Caco-2 (cell line): ENCODE results near the gene FKBP1B. TPM values are rescaled to one million over a fixed set of nuclear protein-coding genes. Genes with fewer than 3 reads are reported as not detected.

Experiments
- BruUV-seq: library from RNA; stranded (reverse); fragments of 400-500 nt; replicated peaks from 2 replicates; lab custom pipeline; 2021; lab: Mats Ljungman, UMichigan
- CTCF ChIA-PET: fragments of 300-600 bp; sonication (Branson Sonifier 250); formaldehyde crosslinking; loops from one replicate; lab custom pipeline; 2022; ENCODE audit warnings: antibody characterized with exemption; lab: Charles Lee
- POLR2A ChIA-PET: fragments of 300-600 bp; sonication (Branson Sonifier 250); formaldehyde crosslinking; loops from one replicate; lab custom pipeline; 2022; ENCODE audit warnings: antibody characterized with exemption; lab: Charles Lee
- DNase-seq, 2 experiments: peaks; one replicate each; pipeline versions ENCODE4 v3.0.0 to v3.0.0-alpha.2; 2020 to 2022
- H3K27me3 ChIP-seq: replicated peaks from 2 replicates; pipeline ENCODE4 v1.6.0; 2011; ENCODE audit warnings: low read length; ENCODE audit not compliant: control insufficient read depth, insufficient read depth
- H3K36me3 ChIP-seq: 2 replicates; pipeline ENCODE4 v1.5.1; 2011; ENCODE audit warnings: low read length; ENCODE audit not compliant: control insufficient read depth, insufficient read depth
- H3K4me1 ChIP-seq: fragments of 250-450 bp; sonication (Bioruptor Pico); 2 replicates; pipeline ENCODE4 v1.5.1; 2020; ENCODE audit warnings: mild to moderate bottlenecking
- H3K4me3 ChIP-seq: 2 replicates; pipeline ENCODE4 v1.5.1; 2011; ENCODE audit warnings: low read depth, mild to moderate bottlenecking, control low read depth, low read length
- H3K9me3 ChIP-seq: fragments of 250-450 bp; sonication (Bioruptor Pico); 2 replicates; pipeline ENCODE4 v1.5.1; 2020; ENCODE audit warnings: mild to moderate bottlenecking, moderate library complexity
- H3K27ac Mint-ChIP-seq: one replicate; pipeline ENCODE4 v1.8.0; 2022; ENCODE audit warnings: mixed read lengths; ENCODE audit not compliant: unreplicated experiment
- H3K27me3 Mint-ChIP-seq: one replicate; pipeline ENCODE4 v1.8.0; 2022; ENCODE audit warnings: mixed read lengths; ENCODE audit not compliant: insufficient read depth, unreplicated experiment
- H3K36me3 Mint-ChIP-seq: one replicate; pipeline ENCODE4 v1.8.0; 2022; ENCODE audit warnings: mild to moderate bottlenecking, mixed read lengths; ENCODE audit not compliant: insufficient read depth, unreplicated experiment
- H3K4me1 Mint-ChIP-seq: one replicate; pipeline ENCODE4 v1.8.0; 2022; ENCODE audit warnings: low read depth, mixed read lengths; ENCODE audit not compliant: unreplicated experiment
- H3K4me3 Mint-ChIP-seq: one replicate; pipeline ENCODE4 v1.8.0; 2022; ENCODE audit warnings: mild to moderate bottlenecking, moderate library complexity, mixed read lengths; ENCODE audit not compliant: unreplicated experiment
- H3K9me3 Mint-ChIP-seq: one replicate; pipeline ENCODE4 v1.8.0; 2022; ENCODE audit warnings: mixed read lengths; ENCODE audit not compliant: unreplicated experiment
- CTCF ChIP-seq, 2 experiments: fragments of 200-600 bp in 1 of 2; IDR thresholded peaks; 1 replicate in 1 of 2; 2 replicates in 1 of 2; pipeline versions ENCODE4 v1.5.1 to v1.8.0; 2011 to 2022; ENCODE audit warnings: antibody characterized with exemption in 1 of 2, control low read depth in 1 of 2, inconsistent platforms in 1 of 2, low read depth in 1 of 2, low read length in 1 of 2, mild to moderate bottlenecking in 1 of 2, moderate library complexity in 1 of 2; ENCODE audit not compliant: insufficient read depth in 1 of 2, severe bottlenecking in 1 of 2, unreplicated experiment in 1 of 2
- intact Hi-C: fragments of 100-400 bp; cut with micrococcal nuclease; formaldehyde crosslinking; loops from one replicate; pipeline ENCODE4 v1.10.0; 2022; ENCODE audit not compliant: unreplicated experiment
- total RNA-seq: library from RNA; stranded (reverse); gene quantifications from 2 replicates; pipeline ENCODE4 v1.2.3, GENCODE V29; 2022

Gene FKBP1B
- total RNA-seq, 1 experiment from 2014 or later, result 3.2 TPM

GRCh38 chr2:24022975-24023575, 26.5 kb upstream of the FKBP1B start:
- H3K4me3 Mint-ChIP-seq, result no peak overlapping the region
- intact Hi-C loops, result no loop called here
- ChIA-PET POLR2A (no interaction called here), CTCF (no interaction called here)
- no peaks in the 10 kb centered on the region for H3K27me3 Mint-ChIP-seq
- Histone ChIP-seq H3K9me3 (no peaks in the 10 kb centered on the region), H3K27me3 (no peaks in the 10 kb centered on the region), H3K4me1 (no peaks in the 10 kb centered on the region), H3K36me3 (peaks cover 2% of the 10 kb centered on the region; the same call in 1 of the 2 replicates), H3K4me3 (no peak overlapping the region)
- H3K36me3 Mint-ChIP-seq, result peaks cover 7% of the 10 kb centered on the region
- H3K9me3 Mint-ChIP-seq, result no peaks in the 10 kb centered on the region
- H3K27ac Mint-ChIP-seq, result no peak overlapping the region
- no peak for TF ChIP-seq CTCF (IDR thresholded peaks at IDR 0.05; ENCODE audit: insufficient read depth in 1 of 2, low read depth in 1 of 2, low read length in 1 of 2, severe bottlenecking in 1 of 2, unreplicated experiment in 1 of 2)
- H3K4me1 Mint-ChIP-seq, result no peaks in the 10 kb centered on the region
- BruUV-seq, result no TSS peak
- DNase-seq, result no peak

- peaks cover 7% of the 10 kb centered on the region for H3K36me3 Mint-ChIP-seq
- CTCF ChIA-PET, result interaction anchor here (1.2 kb wide), 1 partner anchor 97 kb away, joined by 3 read pairs; the partner anchor contains the start of gene ATAD2B
- Histone ChIP-seq H3K4me3 (no peak overlapping the region), H3K9me3 (no peaks in the 10 kb centered on the region), H3K27me3 (no peaks in the 10 kb centered on the region), H3K4me1 (no peaks in the 10 kb centered on the region), H3K36me3 (peaks cover 2% of the 10 kb centered on the region; the same call in 1 of the 2 replicates)
- intact Hi-C loops, result no loop called here
- no peak for DNase-seq
- BruUV-seq, result no TSS peak
- no peak overlapping the region for H3K27ac Mint-ChIP-seq
- POLR2A ChIA-PET, result no interaction called here
- no peak overlapping the region for H3K4me3 Mint-ChIP-seq
- no peaks in the 10 kb centered on the region for H3K27me3 Mint-ChIP-seq
- TF ChIP-seq CTCF (IDR thresholded peaks at IDR 0.05; ENCODE audit: insufficient read depth in 1 of 2, low read depth in 1 of 2, low read length in 1 of 2, severe bottlenecking in 1 of 2, unreplicated experiment in 1 of 2), result peak in 1 of 2 experiments; percentile 23
- H3K9me3 Mint-ChIP-seq, result no peaks in the 10 kb centered on the region
- H3K4me1 Mint-ChIP-seq, result no peaks in the 10 kb centered on the region
These were observed 25.5 kb upstream of the FKBP1B start for GRCh38 chr2:24024018-24024417.

- H3K27me3 ChIP-seq, result no peaks in the 10 kb centered on the region
- no peak overlapping the region for H3K4me3 Mint-ChIP-seq
- BruUV-seq, result no TSS peak
- H3K4me1 ChIP-seq, result no peaks in the 10 kb centered on the region
- H3K36me3 ChIP-seq, result peaks cover 2% of the 10 kb centered on the region; the same call in 1 of the 2 replicates
- no peaks in the 10 kb centered on the region for H3K9me3 Mint-ChIP-seq
- no peak overlapping the region for H3K27ac Mint-ChIP-seq
- H3K9me3 ChIP-seq, result no peaks in the 10 kb centered on the region
- TF ChIP-seq CTCF (IDR thresholded peaks at IDR 0.05; ENCODE audit: insufficient read depth in 1 of 2, low read depth in 1 of 2, low read length in 1 of 2, severe bottlenecking in 1 of 2, unreplicated experiment in 1 of 2), result no peak
- CTCF ChIA-PET, result interaction anchor here (1.2 kb wide), 1 partner anchor 98 kb away, joined by 3 read pairs; the partner anchor contains the start of gene ATAD2B
- peaks cover 7% of the 10 kb centered on the region for H3K36me3 Mint-ChIP-seq
- POLR2A ChIA-PET, result no interaction called here
- no peak overlapping the region for H3K4me3 ChIP-seq
- no peak for DNase-seq
- H3K4me1 Mint-ChIP-seq, result no peaks in the 10 kb centered on the region
- intact Hi-C loops, result no loop called here
- H3K27me3 Mint-ChIP-seq, result no peaks in the 10 kb centered on the region
These were observed 24.4 kb upstream of the FKBP1B start for GRCh38 chr2:24024996-24025663.
